Hepatocyte (in vitro differentiated cells): ENCODE measurements around the gene TBC1D30.

Experiments used
- EZH2 ChIP-seq: fragments of 200-600 bp; sonication (generic); IDR thresholded peaks from 2 replicates; pipeline ENCODE4 v1.6.1; 2016; ENCODE audit warnings: antibody characterized with exemption, mild to moderate bottlenecking, borderline replicate concordance
- EZH2phosphoT487 ChIP-seq: fragments of 200-600 bp; sonication (generic); IDR thresholded peaks from one replicate; pipeline ENCODE4 v1.6.1; 2018; ENCODE audit warnings: antibody characterized with exemption, mild to moderate bottlenecking, low read depth, moderate library complexity; ENCODE audit not compliant: unreplicated experiment, severe bottlenecking
- TF ChIP-seq, protein P1 (sequence below): fragments of 200-600 bp; sonication (generic); IDR thresholded peaks from 2 replicates; pipeline ENCODE4 v1.5.1; 2016; ENCODE audit warnings: antibody characterized with exemption, mild to moderate bottlenecking; ENCODE audit not compliant: poor library complexity

- TF ChIP-seq, protein P1, sequence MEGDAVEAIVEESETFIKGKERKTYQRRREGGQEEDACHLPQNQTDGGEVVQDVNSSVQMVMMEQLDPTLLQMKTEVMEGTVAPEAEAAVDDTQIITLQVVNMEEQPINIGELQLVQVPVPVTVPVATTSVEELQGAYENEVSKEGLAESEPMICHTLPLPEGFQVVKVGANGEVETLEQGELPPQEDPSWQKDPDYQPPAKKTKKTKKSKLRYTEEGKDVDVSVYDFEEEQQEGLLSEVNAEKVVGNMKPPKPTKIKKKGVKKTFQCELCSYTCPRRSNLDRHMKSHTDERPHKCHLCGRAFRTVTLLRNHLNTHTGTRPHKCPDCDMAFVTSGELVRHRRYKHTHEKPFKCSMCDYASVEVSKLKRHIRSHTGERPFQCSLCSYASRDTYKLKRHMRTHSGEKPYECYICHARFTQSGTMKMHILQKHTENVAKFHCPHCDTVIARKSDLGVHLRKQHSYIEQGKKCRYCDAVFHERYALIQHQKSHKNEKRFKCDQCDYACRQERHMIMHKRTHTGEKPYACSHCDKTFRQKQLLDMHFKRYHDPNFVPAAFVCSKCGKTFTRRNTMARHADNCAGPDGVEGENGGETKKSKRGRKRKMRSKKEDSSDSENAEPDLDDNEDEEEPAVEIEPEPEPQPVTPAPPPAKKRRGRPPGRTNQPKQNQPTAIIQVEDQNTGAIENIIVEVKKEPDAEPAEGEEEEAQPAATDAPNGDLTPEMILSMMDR = no peak
- TF ChIP-seq EZH2phosphoT487 (no peak), EZH2 (no peak)
Observed at GRCh38 chr12:64791036-64791435, 33.4 kb upstream of the TBC1D30 start.
